ENCODE data around the gene DAZAP1. TPM values are rescaled to one million over a fixed set of nuclear protein-coding genes. Genes with fewer than 3 reads are reported as not detected.

DAZAP1 gene
- total RNA-seq, 1 donor from 2014 or later, result 107 TPM

- H3K4me1 Mint-ChIP-seq, result peaks cover 54% of the 10 kb centered on the region
- no peak overlapping the region for H3K4me3 Mint-ChIP-seq
- H3K27ac ChIP-seq, result no peak overlapping the region
These were observed 20.0 kb downstream of the DAZAP1 start for GRCh38 chr19:1427221-1427920.

DNA sequence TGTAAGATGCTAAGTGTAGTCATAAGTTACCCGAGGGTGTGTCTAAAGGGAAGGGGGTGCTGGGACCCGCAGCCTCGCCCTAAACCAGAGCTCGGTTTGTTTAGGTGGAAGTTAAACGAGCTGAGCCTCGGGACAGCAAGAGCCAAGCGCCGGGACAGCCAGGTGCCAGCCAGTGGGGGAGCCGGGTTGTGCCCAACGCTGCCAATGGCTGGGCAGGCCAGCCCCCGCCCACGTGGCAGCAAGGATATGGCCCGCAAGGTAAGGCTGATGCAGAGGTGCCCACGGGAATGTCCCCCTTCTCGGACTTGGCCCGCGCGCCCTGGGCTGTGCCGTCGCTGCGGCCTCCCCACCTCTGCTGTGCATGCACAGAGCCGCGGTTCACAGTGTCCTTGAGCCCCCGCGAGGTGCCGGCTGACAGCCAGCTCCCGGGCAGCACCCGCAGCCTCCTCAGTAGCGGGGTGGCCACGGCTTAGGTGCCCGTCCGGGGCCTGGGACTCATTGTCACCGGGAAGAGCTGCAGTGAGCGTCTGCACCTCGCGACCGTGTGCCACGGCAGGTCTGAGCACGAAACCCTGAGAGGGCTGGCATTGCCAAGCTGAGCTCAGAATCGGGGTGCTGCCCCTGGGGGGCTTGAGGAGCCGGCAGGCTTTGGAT is 21.5 kb downstream of the DAZAP1 start:
- H3K27me3 Mint-ChIP-seq (ENCODE audit: insufficient read depth, low read depth), result peaks cover 10% of the 10 kb centered on the region
- Histone ChIP-seq H3K9ac (no peak overlapping the region), H4K20me1 (ENCODE audit: low read depth) (peaks cover 78% of the 10 kb centered on the region), H3K9me3 (ENCODE audit: low read depth) (no peaks in the 10 kb centered on the region), H3K27me3 (no peaks in the 10 kb centered on the region), H3F3A (ENCODE audit: low read depth) (no peaks in the 10 kb centered on the region), H3K36me3 (no peaks in the 10 kb centered on the region), H3K4me3 (no peak overlapping the region), H2AFZ (replicated peaks) (no peak overlapping the region), H3K4me1 (peaks cover 13% of the 10 kb centered on the region), H3K4me2 (no peak overlapping the region), H3K79me2 (ENCODE audit: low read depth) (peaks cover 30% of the 10 kb centered on the region), H3K27ac (no peak overlapping the region)
- H3K4me3 Mint-ChIP-seq, result no peak overlapping the region
- no peaks in the 10 kb centered on the region for H3K9me3 Mint-ChIP-seq
- H3K27ac Mint-ChIP-seq, result no peak overlapping the region
- peaks cover 39% of the 10 kb centered on the region for H3K4me1 Mint-ChIP-seq
- DNase-seq (ENCODE audit: low spot score), result no peak
- H3K36me3 Mint-ChIP-seq, result peaks cover 7% of the 10 kb centered on the region
- TF ChIP-seq CTCF (IDR thresholded peaks at IDR 0.05), result no peak
- no peak for TF ChIP-seq EZH2phosphoT487 (IDR thresholded peaks at IDR 0.05)
- TF ChIP-seq EZH2 (IDR thresholded peaks at IDR 0.05), result no peak

More at GRCh38 chr19:1427221-1427920, 20.0 kb downstream of the DAZAP1 start:
- Histone ChIP-seq H3F3A (ENCODE audit: low read depth) (peaks cover 8% of the 10 kb centered on the region), H4K20me1 (ENCODE audit: low read depth) (peaks cover 87% of the 10 kb centered on the region), H3K9ac (no peak overlapping the region), H3K4me1 (peaks cover 13% of the 10 kb centered on the region), H3K9me3 (ENCODE audit: low read depth) (no peaks in the 10 kb centered on the region), H2AFZ (replicated peaks) (no peak overlapping the region), H3K79me2 (ENCODE audit: low read depth) (peaks cover 45% of the 10 kb centered on the region), H3K4me2 (no peak overlapping the region), H3K27me3 (no peaks in the 10 kb centered on the region), H3K36me3 (no peaks in the 10 kb centered on the region), H3K4me3 (no peak overlapping the region)
- TF ChIP-seq EZH2phosphoT487 (IDR thresholded peaks at IDR 0.05), result no peak
- no peak for TF ChIP-seq CTCF (IDR thresholded peaks at IDR 0.05)
- TF ChIP-seq EZH2 (IDR thresholded peaks at IDR 0.05), result no peak
- Mint-ChIP-seq H3K27me3 (ENCODE audit: insufficient read depth, low read depth) (peaks cover 10% of the 10 kb centered on the region), H3K9me3 (no peaks in the 10 kb centered on the region), H3K27ac (no peak overlapping the region), H3K36me3 (peaks cover 16% of the 10 kb centered on the region)
- no peak for DNase-seq (ENCODE audit: low spot score)

GRCh38 chr19:1429750-1430149 is 22.4 kb downstream of the DAZAP1 start:
- peaks cover 13% of the 10 kb centered on the region for H3K4me1 ChIP-seq
- no peak overlapping the region for H3K4me3 ChIP-seq
- H3K79me2 ChIP-seq (ENCODE audit: low read depth), result peaks cover 24% of the 10 kb centered on the region
- no peak overlapping the region for H3K4me2 ChIP-seq
- Mint-ChIP-seq H3K36me3 (peaks cover 7% of the 10 kb centered on the region), H3K9me3 (no peaks in the 10 kb centered on the region), H3K4me1 (peaks cover 31% of the 10 kb centered on the region), H3K27ac (no peak overlapping the region), H3K27me3 (ENCODE audit: insufficient read depth, low read depth) (peaks cover 10% of the 10 kb centered on the region), H3K4me3 (no peak overlapping the region)
- TF ChIP-seq EZH2phosphoT487 (IDR thresholded peaks at IDR 0.05) (no peak), EZH2 (IDR thresholded peaks at IDR 0.05) (no peak), CTCF (IDR thresholded peaks at IDR 0.05) (no peak)
- DNase-seq (ENCODE audit: low spot score), result no peak
- peaks cover 2% of the 10 kb centered on the region for H3F3A ChIP-seq (ENCODE audit: low read depth)
- H3K36me3 ChIP-seq, result no peaks in the 10 kb centered on the region
- H3K27me3 ChIP-seq, result no peaks in the 10 kb centered on the region
- no peak overlapping the region for H3K27ac ChIP-seq
- H2AFZ ChIP-seq (replicated peaks), result no peak overlapping the region
- H3K9me3 ChIP-seq (ENCODE audit: low read depth), result no peaks in the 10 kb centered on the region
- H4K20me1 ChIP-seq (ENCODE audit: low read depth), result peaks cover 75% of the 10 kb centered on the region
- no peak overlapping the region for H3K9ac ChIP-seq
